GM15510 (cell line): ENCODE measurements around the gene DMPK.

Source experiments
- POLR2A ChIP-seq: IDR thresholded peaks from 3 replicates; pipeline ENCODE4 v1.6.1; 2011; ENCODE audit warnings: borderline replicate concordance; ENCODE audit not compliant: insufficient read length; ENCODE audit errors: extremely low read depth

Gene DMPK

GRCh38 chr19:45782162-45782691, at the start of gene DMPK:
Gene DMPK, minus strand, starts transcription at chr19:45782490. Its CDS starts 138 bp downstream, at chr19:45782352.
- no peak for TF ChIP-seq POLR2A

GRCh38 chr19:45828945-45829344, 46.7 kb upstream of the DMPK start:
- TF ChIP-seq POLR2A, result no peak

GRCh38 chr19:45828523-45828922, 46.2 kb upstream of the DMPK start:
- TF ChIP-seq POLR2A, result no peak

GRCh38 chr19:45827459-45828093, 45.3 kb upstream of the DMPK start:
- TF ChIP-seq POLR2A, result no peak

- no peak for TF ChIP-seq POLR2A
Observed at GRCh38 chr19:45826934-45827333, 44.6 kb upstream of the DMPK start.

- TF ChIP-seq POLR2A, result no peak
Observed at GRCh38 chr19:45825917-45826893, 43.9 kb upstream of the DMPK start.

- no peak for TF ChIP-seq POLR2A
Observed at GRCh38 chr19:45825263-45825605, 42.9 kb upstream of the DMPK start.

GRCh38 chr19:45824531-45825262, 42.4 kb upstream of the DMPK start:
- no peak for TF ChIP-seq POLR2A

GRCh38 chr19:45824041-45824471, 41.8 kb upstream of the DMPK start:
- TF ChIP-seq POLR2A, result no peak

GRCh38 chr19:45823182-45823581, 40.9 kb upstream of the DMPK start:
- TF ChIP-seq POLR2A, result no peak

- no peak for TF ChIP-seq POLR2A
Observed at GRCh38 chr19:45822716-45823115, 40.4 kb upstream of the DMPK start.

GRCh38 chr19:45821570-45821969, 39.3 kb upstream of the DMPK start:
- TF ChIP-seq POLR2A, result no peak

GRCh38 chr19:45821103-45821521, 38.8 kb upstream of the DMPK start:
- no peak for TF ChIP-seq POLR2A

- TF ChIP-seq POLR2A, result no peak
Observed at GRCh38 chr19:45820413-45821102, 38.3 kb upstream of the DMPK start.
